Osteocyte (in vitro differentiated cells): Measurements from ENCODE around the gene ITCH. TPM values are rescaled to one million over a fixed set of nuclear protein-coding genes. Genes with fewer than 3 reads are reported as not detected.
"Not testable (repeated sequence)": the region's sequence is repeated elsewhere in the genome, so short reads cannot be mapped to it uniquely, and the experiment has no call there.

Source experiments
- DNase-seq: peaks from one replicate; pipeline ENCODE4 v3.0.0; 2021; ENCODE audit warnings: mixed read lengths; ENCODE audit not compliant: unreplicated experiment; ENCODE audit errors: extremely low spot score
- H3K27ac Mint-ChIP-seq: one replicate; pipeline ENCODE4 v1.8.0; 2021; ENCODE audit warnings: mild to moderate bottlenecking, mixed read lengths; ENCODE audit not compliant: unreplicated experiment
- H3K27me3 Mint-ChIP-seq: one replicate; pipeline ENCODE4 v1.8.0; 2021; ENCODE audit warnings: mixed read lengths; ENCODE audit not compliant: unreplicated experiment
- H3K36me3 Mint-ChIP-seq: one replicate; pipeline ENCODE4 v1.8.0; 2021; ENCODE audit warnings: mixed read lengths; ENCODE audit not compliant: unreplicated experiment
- H3K4me1 Mint-ChIP-seq: one replicate; pipeline ENCODE4 v1.8.0; 2021; ENCODE audit warnings: mixed read lengths; ENCODE audit not compliant: unreplicated experiment
- H3K4me3 Mint-ChIP-seq: one replicate; pipeline ENCODE4 v1.8.0; 2021; ENCODE audit warnings: mild to moderate bottlenecking, moderate library complexity, mixed read lengths; ENCODE audit not compliant: unreplicated experiment
- H3K9me3 Mint-ChIP-seq: one replicate; pipeline ENCODE4 v1.8.0; 2021; ENCODE audit warnings: mixed read lengths; ENCODE audit not compliant: unreplicated experiment
- CTCF ChIP-seq: fragments of 200-600 bp; sonication (generic); IDR thresholded peaks from 2 replicates; pipeline ENCODE4 v1.5.0; 2021; ENCODE audit warnings: antibody characterized with exemption, mild to moderate bottlenecking, moderate library complexity
- total RNA-seq: library from RNA; stranded (reverse); gene quantifications from 2 replicates; pipeline ENCODE4 v1.2.1, GENCODE V29; 2021

The ITCH gene
- total RNA-seq, 1 donor from 2014 or later, result 55.4 TPM

DNA sequence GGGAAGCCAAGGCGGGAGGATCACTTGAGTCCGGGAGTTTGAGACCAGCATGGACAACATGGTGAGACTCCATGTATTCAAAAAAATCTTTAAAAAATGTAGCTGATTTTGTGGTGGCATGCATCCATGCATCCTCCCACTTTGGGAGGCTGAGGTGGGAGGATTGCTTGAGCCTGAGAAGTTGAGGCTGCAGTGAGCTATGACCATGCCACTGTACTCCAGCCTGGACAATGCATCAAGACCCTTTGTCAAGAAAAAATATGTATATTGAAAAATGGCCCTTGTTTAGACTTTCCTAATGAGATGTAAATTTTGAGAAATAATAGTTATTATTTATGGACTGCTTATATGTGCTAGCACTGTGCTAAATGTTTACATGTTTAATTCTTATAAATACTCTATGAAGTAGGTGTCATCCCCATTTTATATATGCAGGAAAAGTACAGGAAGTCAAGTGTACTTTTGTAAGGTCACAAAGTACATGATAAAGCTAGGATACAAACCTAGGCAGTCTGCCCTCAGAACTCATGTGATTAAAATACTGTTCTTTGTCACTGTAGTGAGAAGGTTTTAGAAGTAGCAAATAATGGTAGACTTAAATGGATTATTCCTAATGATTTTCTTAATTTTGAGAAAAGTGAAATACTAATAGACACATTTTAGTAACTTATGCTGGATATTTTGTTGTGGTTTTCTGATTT is 58.8 kb downstream of the ITCH start:
- no peak overlapping the region for H3K27ac Mint-ChIP-seq
- DNase-seq, result no peak
- H3K36me3 Mint-ChIP-seq, result peaks cover 53% of the 10 kb centered on the region
- no peak overlapping the region for H3K4me3 Mint-ChIP-seq
- H3K4me1 Mint-ChIP-seq, result no peaks in the 10 kb centered on the region
- no peaks in the 10 kb centered on the region for H3K9me3 Mint-ChIP-seq
- no peak for TF ChIP-seq CTCF
- no peaks in the 10 kb centered on the region for H3K27me3 Mint-ChIP-seq

DNA sequence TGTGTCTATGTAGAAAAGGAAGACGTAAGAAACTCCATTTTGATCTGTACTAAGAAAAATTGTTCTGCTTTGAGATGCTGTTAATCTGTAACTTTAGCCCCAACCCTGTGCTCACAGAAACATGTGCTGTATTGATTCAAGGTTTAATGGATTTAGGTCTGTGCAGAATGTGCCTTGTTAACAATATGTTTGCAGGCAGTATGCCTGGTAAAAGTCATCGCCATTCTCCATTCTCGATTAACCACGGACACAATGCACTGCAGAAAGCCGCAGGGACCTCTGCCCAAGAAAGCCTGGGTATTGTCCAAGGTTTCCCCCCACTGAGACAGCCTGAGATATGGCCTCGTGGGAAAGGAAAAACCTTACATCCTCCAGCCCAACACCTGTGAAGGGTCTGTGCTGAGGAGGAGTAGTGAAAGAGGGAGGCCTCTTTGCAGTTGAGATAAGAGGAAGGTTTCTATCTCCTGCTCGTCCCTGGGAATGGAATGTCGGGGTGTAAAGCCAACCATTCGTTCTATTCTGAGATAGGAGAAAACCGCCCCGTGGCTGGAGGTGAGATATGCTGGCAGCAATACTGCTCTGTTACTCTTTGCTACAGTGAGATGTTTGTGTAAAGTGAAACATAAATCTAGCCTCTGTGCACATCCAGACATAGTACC is 62.1 kb downstream of the ITCH start:
- not testable (repeated sequence) for H3K27me3 Mint-ChIP-seq, H3K4me1 Mint-ChIP-seq, H3K4me3 Mint-ChIP-seq, DNase-seq, H3K9me3 Mint-ChIP-seq
- peaks cover 52% of the 10 kb centered on the region for H3K36me3 Mint-ChIP-seq
- H3K27ac Mint-ChIP-seq, result peak overlapping the region; percentile 2

DNA sequence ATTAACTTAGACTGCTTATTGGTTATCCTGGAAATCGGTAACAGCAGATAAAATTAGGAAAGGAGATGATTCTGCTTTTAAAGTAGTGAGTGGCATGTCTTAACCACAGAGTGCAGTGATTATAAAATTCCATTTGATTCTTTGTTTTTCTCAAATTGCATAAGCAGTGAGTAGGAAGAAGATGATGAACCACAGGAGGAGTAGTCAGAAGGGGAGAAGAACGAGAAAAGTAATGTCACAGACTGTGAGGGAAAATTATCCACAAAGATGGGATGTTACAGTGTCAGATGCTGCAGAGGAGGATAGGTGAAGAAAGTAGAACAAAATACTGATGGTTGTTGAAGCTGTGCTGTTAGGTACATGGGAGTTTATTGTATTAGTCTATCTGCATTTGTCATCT is 63.0 kb downstream of the ITCH start:
- Mint-ChIP-seq H3K4me3 (no peak overlapping the region), H3K4me1 (no peaks in the 10 kb centered on the region), H3K9me3 (no peaks in the 10 kb centered on the region), H3K27me3 (no peaks in the 10 kb centered on the region), H3K36me3 (peaks cover 54% of the 10 kb centered on the region), H3K27ac (no peak overlapping the region)
- TF ChIP-seq CTCF, result no peak
- no peak for DNase-seq

DNA sequence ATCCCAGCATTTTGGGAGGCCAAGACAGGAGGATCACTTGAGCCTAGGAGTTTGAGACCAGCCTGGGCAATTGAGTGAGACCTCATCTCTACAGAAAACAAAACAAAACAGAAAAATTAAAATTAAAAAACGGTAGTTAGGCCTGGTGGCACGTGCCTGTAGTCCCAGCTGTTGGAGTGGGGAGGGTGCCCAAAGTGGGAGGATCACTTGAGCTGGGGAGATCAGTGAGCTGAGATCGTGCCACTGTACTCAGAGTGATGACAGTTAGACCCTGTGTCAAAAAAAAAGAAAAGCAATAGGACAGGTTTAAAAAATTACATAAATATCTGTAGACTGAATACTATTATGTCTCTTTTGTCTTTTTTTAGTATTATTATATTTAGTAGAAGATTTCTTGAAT is 64.3 kb downstream of the ITCH start:
- Mint-ChIP-seq H3K4me1 (no peaks in the 10 kb centered on the region), H3K36me3 (peaks cover 46% of the 10 kb centered on the region), H3K27ac (no peak overlapping the region), H3K27me3 (no peaks in the 10 kb centered on the region), H3K4me3 (no peak overlapping the region), H3K9me3 (no peaks in the 10 kb centered on the region)
- no peak for DNase-seq
- no peak for TF ChIP-seq CTCF

DNA sequence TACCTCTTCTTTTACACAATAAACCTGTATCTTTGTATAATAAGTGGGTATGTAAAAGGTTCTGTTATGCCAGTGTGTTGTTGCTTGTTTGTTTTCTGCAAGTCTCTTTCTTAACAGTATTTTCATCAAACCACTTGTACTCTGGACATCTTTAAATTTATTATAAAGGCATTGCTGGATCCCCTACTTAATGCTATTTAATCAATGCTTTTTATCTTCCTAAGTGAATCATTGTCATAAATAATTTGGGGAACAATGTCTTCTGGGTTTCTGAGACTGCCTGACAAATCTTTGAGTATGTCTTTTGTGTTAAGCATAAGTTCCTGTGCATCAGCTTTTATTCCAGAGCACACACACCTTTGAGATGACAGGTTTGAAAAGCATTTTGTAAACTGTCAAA is 64.7 kb downstream of the ITCH start:
- no peak overlapping the region for H3K4me3 Mint-ChIP-seq

More for the DNA sequence above, 64.7 kb downstream of the ITCH start:
- TF ChIP-seq CTCF, result no peak
- peaks cover 46% of the 10 kb centered on the region for H3K36me3 Mint-ChIP-seq
- no peaks in the 10 kb centered on the region for H3K4me1 Mint-ChIP-seq
- H3K27ac Mint-ChIP-seq, result no peak overlapping the region
- no peaks in the 10 kb centered on the region for H3K9me3 Mint-ChIP-seq
- H3K27me3 Mint-ChIP-seq, result no peaks in the 10 kb centered on the region
- no peak for DNase-seq
